Activated naive CD4-positive, alpha-beta T cell treated with anti-CD3 and anti-CD28 coated beads, Interleukin-2, amount 10 ng/mL, durations not matched to agents 7 days and 5 days (primary cell): ENCODE measurements around the gene TMEM114.
"Not testable (repeated sequence)": the region's sequence is repeated elsewhere in the genome, so short reads cannot be mapped to it uniquely, and the experiment has no call there.

Source experiments
- CTCF ChIA-PET: fragments of 350-600 bp; sonication (Branson Sonifier 250); formaldehyde crosslinking; loops from one replicate; lab custom pipeline; 2021; ENCODE audit warnings: antibody characterized with exemption; lab: Charles Lee
- DNase-seq: peaks from one replicate; pipeline ENCODE4 v3.0.0-alpha.2; 2020
- H3K27ac Mint-ChIP-seq: one replicate; pipeline ENCODE4 v1.8.0; 2021; ENCODE audit warnings: mild to moderate bottlenecking, moderate library complexity, mixed read lengths
- H3K27me3 Mint-ChIP-seq: one replicate; pipeline ENCODE4 v1.8.0; 2021; ENCODE audit warnings: mild to moderate bottlenecking, mixed read lengths
- H3K36me3 Mint-ChIP-seq: one replicate; pipeline ENCODE4 v1.8.0; 2021; ENCODE audit warnings: mixed read lengths
- H3K4me1 Mint-ChIP-seq: one replicate; pipeline ENCODE4 v1.8.0; 2021; ENCODE audit warnings: mixed read lengths
- H3K4me3 Mint-ChIP-seq: one replicate; pipeline ENCODE4 v1.8.0; 2021; ENCODE audit warnings: mild to moderate bottlenecking, moderate library complexity, mixed read lengths
- H3K9me3 Mint-ChIP-seq: one replicate; pipeline ENCODE4 v1.8.0; 2021; ENCODE audit warnings: mixed read lengths

The TMEM114 gene

DNA sequence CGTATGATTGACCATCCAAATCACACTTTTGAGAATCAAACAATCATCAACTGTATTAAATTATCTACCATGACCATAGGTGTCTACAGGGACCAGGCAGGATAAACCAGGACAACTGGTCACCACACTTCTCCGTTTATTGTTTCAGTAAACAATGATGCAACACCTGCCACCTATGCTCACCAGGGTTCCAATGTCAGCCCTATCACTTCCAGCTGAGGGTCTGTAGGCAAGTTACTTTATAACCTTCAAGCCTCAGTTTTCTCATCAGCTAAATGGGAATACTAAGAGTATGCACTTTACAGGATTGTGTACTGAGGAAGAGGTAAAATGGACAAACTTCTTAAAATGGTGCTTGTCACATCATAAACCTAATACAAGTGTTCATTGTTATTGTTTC lies 14.9 kb downstream of the TMEM114 start:
- CTCF ChIA-PET: interaction anchor here (5.4 kb wide), 1 partner anchor 70 kb away, joined by 21 read pairs; no protein-coding TSS in a partner anchor
- H3K27me3 Mint-ChIP-seq: peaks cover 37% of the 10 kb centered on the region
- no peak overlapping the region for H3K4me3 Mint-ChIP-seq
- no peaks in the 10 kb centered on the region for H3K9me3 Mint-ChIP-seq
- no peak for DNase-seq
- no peak overlapping the region for H3K27ac Mint-ChIP-seq
- no peaks in the 10 kb centered on the region for H3K36me3 Mint-ChIP-seq
- no peaks in the 10 kb centered on the region for H3K4me1 Mint-ChIP-seq

DNA sequence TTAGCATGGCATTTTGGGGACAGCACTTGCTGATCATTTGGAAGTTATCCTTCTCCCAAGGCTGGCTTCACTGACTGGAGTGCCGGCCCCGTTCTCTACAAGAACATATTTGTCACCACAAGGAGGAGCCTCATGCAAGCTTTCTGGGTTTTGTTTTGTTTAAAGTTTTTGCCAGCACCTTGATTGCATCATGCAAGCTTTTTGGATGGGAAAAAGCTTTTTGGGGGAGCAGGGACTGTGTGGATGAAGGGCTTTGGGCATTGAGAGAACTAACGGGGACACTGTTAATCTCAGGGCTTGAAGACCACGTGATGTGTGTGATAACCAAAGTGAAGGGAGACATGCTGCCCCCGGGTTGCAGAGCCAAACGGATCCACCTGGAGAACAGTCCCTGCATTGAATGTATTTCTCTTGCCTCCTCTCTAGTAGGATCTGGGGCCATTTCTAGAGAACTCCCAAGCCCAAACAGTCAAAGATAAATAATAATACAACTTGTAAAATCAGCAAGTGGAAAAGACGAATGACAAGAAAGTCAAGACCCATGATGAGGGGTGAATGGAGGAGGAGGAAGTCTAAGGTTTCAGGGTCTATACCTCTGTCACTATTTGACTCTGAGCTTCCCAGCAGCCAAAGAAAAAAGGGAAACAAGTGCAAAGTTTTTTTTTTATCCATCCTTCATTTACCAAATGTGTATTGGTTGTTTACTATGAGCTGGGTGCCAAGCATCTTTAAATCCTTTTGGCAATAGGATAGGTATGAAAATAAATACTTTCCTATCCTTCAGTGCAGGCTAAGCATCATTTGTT lies 17.2 kb downstream of the TMEM114 start:
- H3K4me1 Mint-ChIP-seq: peaks cover 2% of the 10 kb centered on the region
- no peak overlapping the region for H3K4me3 Mint-ChIP-seq
- DNase-seq: no peak
- CTCF ChIA-PET: interaction anchor here (0.8 to 5.4 kb wide), 10 partner anchors 10 to 307 kb away, joined by 3 to 21 read pairs (median 4); no protein-coding TSS in a partner anchor
- no peaks in the 10 kb centered on the region for H3K9me3 Mint-ChIP-seq
- no peaks in the 10 kb centered on the region for H3K36me3 Mint-ChIP-seq
- H3K27ac Mint-ChIP-seq: no peak overlapping the region
- H3K27me3 Mint-ChIP-seq: peaks cover 51% of the 10 kb centered on the region

DNA sequence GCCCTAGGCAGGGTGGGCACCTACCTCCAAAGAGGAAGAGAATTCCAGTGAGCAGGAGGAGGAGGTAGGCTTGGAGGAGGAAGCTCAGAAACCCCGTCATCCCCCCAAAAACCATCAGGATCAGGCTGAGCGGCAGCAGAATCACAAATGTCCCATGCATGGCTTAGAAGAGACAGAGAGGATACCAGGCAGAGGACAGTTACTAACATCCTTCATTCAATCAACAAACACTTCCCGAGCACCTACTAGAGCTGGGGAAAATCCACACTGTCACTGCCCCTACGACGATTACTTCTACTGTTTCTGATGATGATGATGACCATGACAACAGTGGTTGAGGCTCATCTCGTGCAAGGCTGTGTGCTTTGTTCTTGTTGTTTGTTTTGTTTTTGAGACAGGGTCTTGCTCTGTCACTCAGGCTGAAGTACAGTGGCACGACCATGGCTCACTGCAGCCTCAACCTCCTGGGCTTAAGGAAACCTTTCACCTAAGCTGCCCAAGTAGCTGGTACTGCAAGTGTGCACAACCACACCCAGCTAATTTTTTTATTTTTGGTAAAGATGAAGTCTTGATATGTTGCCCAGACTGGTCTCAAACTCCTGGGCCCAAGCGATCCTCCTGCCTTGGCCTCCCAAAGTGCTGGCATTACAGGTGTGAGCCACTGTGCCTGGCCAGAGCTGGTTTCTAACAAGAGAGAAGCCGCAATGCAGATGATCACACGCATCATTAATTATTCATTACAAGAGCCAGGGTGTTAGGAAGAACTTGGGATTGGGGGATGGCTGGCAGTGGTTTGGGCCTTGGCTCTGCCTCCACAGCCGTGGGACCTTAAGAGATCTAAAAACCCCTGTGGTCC lies 18.0 kb downstream of the TMEM114 start:
- Mint-ChIP-seq H3K36me3 (no peaks in the 10 kb centered on the region), H3K4me1 (peaks cover 7% of the 10 kb centered on the region), H3K27me3 (peaks cover 48% of the 10 kb centered on the region), H3K4me3 (no peak overlapping the region), H3K9me3 (no peaks in the 10 kb centered on the region), H3K27ac (no peak overlapping the region)
- CTCF ChIA-PET: interaction anchor here (0.9 to 5.4 kb wide), 10 partner anchors 11 to 308 kb away, joined by 3 to 21 read pairs (median 4); no protein-coding TSS in a partner anchor
- DNase-seq: no peak

DNA sequence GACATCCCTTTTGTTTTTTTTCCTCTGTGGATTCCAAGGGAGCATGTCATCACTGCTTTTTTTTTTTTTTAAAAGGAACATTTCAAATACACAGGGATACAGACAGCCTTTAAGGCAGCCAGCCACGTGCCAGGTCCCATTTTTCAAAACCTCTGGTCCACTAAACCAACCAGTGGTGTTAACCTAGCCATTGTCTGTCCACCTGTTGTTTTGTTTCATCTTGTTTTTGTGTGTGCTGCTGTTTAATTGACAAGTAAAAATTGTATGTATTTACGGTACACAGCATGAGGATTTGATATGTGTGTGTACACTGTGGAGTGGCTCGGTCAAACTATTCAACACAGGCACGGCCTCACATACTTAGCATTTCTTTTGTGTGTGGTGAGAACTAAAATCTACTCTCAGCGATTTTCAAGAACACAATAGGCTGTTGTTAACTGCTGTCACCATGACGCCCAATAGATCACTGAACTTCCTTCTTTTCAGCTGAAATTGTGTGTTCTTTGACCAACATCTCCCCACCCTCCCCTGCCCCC lies 19.2 kb downstream of the TMEM114 start:
- DNase-seq: no peak
- peaks cover 43% of the 10 kb centered on the region for H3K27me3 Mint-ChIP-seq
- CTCF ChIA-PET: interaction anchor here (1.0 to 5.4 kb wide), 6 partner anchors 12 to 307 kb away, joined by 3 to 21 read pairs (median 5); no protein-coding TSS in a partner anchor

DNA sequence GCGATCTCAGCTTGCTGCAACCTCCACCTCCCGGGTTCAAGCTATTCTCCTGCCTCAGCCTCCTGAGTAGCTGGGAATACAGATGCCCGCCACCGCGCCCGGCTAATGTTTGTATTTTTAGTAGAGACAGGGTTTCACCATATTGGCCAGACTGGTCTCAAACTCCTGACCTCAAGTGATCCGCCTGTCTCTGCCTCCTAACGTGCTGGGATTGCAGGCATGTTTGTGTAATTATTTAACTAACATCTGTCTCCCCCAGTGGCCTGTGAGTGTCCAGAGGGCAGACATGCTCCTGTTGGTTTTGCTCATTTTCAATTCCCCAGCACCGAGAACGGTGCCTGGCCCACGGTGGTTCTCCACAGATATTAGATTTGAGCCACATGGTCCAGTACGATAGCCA lies 19.9 kb downstream of the TMEM114 start:
- H3K27ac Mint-ChIP-seq, H3K9me3 Mint-ChIP-seq: not testable (repeated sequence)
- CTCF ChIA-PET: interaction anchor here (0.8 to 1.6 kb wide), 3 partner anchors 31 to 85 kb away, joined by 3 to 6 read pairs (median 4); no protein-coding TSS in a partner anchor

More for the DNA sequence above, 19.2 kb downstream of the TMEM114 start:
- H3K36me3 Mint-ChIP-seq: no peaks in the 10 kb centered on the region
- H3K9me3 Mint-ChIP-seq: no peaks in the 10 kb centered on the region
- no peak overlapping the region for H3K4me3 Mint-ChIP-seq
- peaks cover 7% of the 10 kb centered on the region for H3K4me1 Mint-ChIP-seq
- no peak overlapping the region for H3K27ac Mint-ChIP-seq

DNA sequence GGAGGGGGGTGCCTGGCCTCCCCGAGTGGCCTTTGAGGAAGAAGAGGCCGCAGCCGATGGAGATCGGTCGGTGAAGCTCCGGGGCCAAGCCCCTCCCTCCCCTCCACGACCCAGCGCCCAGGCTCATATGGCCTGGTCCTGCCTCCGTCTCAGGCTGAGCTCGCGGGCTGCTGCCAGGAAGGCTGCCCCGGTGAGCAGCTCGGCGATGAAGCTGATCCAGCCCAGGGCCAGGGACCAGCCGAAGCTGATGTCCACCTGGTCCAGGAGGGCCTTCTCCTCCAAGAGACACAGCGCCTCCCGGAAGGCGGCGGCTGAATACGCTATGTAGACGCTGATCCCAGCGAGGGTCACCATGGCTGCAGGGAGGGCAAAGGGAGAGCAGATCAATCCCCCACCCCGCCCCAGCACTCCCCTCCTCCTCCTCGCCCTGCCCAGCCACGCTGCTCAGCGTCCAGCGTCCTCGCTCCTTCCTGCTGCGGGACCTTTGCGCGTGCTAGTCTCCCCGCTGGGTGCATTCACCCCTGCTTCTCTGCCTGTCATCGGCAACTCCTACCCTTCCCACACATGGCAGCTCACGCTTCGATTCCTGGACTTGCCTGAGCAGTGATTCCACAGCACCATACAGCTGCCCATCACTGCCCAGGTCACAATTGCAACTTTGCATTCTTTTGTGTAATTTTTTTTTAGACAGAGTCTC lies 20.5 kb downstream of the TMEM114 start:
- Mint-ChIP-seq H3K4me3 (no peak overlapping the region), H3K27ac (no peak overlapping the region), H3K36me3 (no peaks in the 10 kb centered on the region), H3K27me3 (peaks cover 36% of the 10 kb centered on the region), H3K9me3 (no peaks in the 10 kb centered on the region), H3K4me1 (peaks cover 7% of the 10 kb centered on the region)
- CTCF ChIA-PET: interaction anchor here (0.8 to 1.6 kb wide), 6 partner anchors 32 to 311 kb away, joined by 3 to 7 read pairs (median 4); no protein-coding TSS in a partner anchor
- no peak for DNase-seq

More for the DNA sequence above, 19.9 kb downstream of the TMEM114 start:
- H3K27me3 Mint-ChIP-seq: peaks cover 38% of the 10 kb centered on the region
- not testable (repeated sequence) for H3K36me3 Mint-ChIP-seq, H3K4me1 Mint-ChIP-seq, DNase-seq, H3K4me3 Mint-ChIP-seq

DNA sequence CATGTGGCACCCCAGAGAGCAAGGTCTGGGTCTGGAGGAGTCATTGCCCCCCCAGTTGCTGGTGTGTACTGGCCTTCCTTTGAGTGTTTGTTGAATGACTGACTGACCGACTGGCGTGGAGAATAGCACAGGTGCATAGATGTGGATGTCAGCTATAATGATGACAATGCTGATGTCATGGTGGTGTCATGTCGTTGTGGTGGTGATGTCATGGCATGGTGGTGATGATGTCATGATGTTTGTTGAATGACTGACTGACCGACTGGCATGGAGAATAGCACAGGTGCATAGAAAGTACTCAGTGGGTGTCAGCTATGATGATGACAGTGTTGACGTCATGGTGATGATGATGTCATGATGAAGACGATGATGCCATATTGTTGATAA lies 22.1 kb downstream of the TMEM114 start:
- Mint-ChIP-seq H3K27ac (peak overlapping the region; percentile 66), H3K36me3 (no peaks in the 10 kb centered on the region), H3K9me3 (no peaks in the 10 kb centered on the region), H3K4me1 (peaks cover 7% of the 10 kb centered on the region), H3K27me3 (peaks cover 30% of the 10 kb centered on the region), H3K4me3 (no peak overlapping the region)
- CTCF ChIA-PET: interaction anchor here (1.0 to 1.4 kb wide), 3 partner anchors 77 to 566 kb away, joined by 3 to 7 read pairs (median 4); no protein-coding TSS in a partner anchor
- no peak for DNase-seq

DNA sequence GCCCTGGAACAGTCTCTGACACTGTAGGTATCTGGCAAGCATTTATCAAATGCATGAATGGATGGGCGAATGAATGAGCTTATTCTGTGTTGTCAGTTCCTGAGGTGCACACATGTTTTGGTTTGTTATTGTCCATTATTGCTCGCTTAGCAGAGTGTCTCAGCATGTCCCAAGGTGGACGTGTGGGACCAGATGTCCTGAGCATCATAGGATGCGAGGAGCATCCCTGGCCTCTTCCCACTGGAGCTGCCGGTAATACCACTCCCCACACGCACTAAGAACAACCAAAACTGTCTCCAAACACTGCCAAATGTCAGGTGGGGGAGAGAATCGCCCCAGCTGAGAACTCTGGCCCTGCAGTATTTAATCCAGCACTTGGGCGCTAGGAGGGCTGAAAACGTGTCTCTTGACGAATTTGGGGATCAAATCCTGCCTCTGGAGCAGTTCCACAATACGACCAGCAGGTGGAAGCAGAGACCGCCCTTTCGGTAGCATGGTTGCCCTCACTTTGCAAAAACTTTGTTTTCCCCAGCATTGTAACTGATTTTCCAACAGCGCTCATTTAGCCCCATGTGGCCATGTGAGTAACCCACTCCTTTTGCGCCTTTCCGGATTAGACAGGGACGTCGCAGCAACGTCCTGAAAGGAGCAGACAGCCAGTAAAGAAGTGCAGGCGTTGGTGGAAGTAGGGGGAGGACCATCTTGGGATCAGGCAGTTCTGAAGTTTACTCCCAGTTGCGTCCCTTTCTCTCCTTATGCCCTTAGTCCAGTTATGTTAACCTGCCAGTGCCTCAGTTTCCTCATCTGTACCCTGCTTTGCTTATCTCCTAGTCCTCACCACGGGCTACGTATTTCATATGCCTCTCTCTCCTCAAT lies 22.7 kb downstream of the TMEM114 start:
- Mint-ChIP-seq H3K9me3 (no peaks in the 10 kb centered on the region), H3K4me1 (peaks cover 7% of the 10 kb centered on the region), H3K27ac (peak overlapping the region; percentile 66), H3K36me3 (no peaks in the 10 kb centered on the region), H3K27me3 (peaks cover 24% of the 10 kb centered on the region), H3K4me3 (no peak overlapping the region)
- CTCF ChIA-PET: interaction anchor here (0.6 to 2.3 kb wide), 18 partner anchors 8 to 567 kb away, joined by 3 to 19 read pairs (median 4); no protein-coding TSS in a partner anchor
- DNase-seq: peak; percentile 82

DNA sequence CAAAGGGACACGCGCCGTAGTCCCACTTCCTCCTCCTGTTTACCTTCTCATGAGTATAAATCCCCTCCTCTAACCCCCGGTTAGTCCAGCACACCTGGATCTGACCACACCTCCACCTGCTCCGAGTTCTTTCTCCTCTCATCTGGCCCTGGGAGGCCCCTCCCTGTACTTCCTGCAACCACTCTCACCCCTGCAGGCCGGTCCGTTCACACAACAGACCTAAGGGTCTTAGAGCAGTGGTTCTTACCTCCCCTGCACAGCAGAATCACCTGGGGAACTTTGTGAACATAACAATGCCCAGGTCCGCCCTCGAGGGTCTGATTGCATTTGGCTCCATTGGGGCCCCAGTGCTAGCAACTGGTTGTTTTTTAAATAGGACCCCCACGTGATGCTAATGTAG lies 24.8 kb downstream of the TMEM114 start:
- no peak overlapping the region for H3K27ac Mint-ChIP-seq
- no peak overlapping the region for H3K4me3 Mint-ChIP-seq
- peaks cover 17% of the 10 kb centered on the region for H3K27me3 Mint-ChIP-seq
- peaks cover 7% of the 10 kb centered on the region for H3K4me1 Mint-ChIP-seq
- H3K9me3 Mint-ChIP-seq: no peaks in the 10 kb centered on the region
- CTCF ChIA-PET: interaction anchor here (2.3 kb wide), 1 partner anchor 315 kb away, joined by 19 read pairs; no protein-coding TSS in a partner anchor
- no peak for DNase-seq
- no peaks in the 10 kb centered on the region for H3K36me3 Mint-ChIP-seq

DNA sequence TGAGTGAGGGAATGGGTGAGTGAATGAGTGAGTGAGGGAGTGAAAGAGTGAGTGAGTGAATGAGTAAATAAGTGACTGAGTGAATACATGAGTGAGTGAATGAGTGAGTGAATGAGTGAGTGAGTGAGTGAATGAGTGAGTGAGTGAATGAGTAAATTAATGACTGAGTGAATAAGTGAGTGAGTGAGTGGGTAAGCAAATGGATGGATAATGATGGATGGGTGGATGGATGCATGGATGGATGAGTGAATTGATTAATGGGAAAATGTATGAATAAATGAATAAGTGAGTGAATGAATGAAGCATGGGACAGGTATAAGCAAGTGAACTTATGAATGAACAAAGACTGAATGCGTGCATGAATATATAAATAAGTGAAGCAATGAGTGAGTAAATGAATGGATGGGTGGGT lies 25.4 kb downstream of the TMEM114 start:
- Mint-ChIP-seq H3K4me1 (peaks cover 7% of the 10 kb centered on the region), H3K9me3 (no peaks in the 10 kb centered on the region), H3K4me3 (no peak overlapping the region), H3K27ac (no peak overlapping the region), H3K27me3 (peaks cover 14% of the 10 kb centered on the region), H3K36me3 (no peaks in the 10 kb centered on the region)
- DNase-seq: no peak
- CTCF ChIA-PET: no interaction called here

DNA sequence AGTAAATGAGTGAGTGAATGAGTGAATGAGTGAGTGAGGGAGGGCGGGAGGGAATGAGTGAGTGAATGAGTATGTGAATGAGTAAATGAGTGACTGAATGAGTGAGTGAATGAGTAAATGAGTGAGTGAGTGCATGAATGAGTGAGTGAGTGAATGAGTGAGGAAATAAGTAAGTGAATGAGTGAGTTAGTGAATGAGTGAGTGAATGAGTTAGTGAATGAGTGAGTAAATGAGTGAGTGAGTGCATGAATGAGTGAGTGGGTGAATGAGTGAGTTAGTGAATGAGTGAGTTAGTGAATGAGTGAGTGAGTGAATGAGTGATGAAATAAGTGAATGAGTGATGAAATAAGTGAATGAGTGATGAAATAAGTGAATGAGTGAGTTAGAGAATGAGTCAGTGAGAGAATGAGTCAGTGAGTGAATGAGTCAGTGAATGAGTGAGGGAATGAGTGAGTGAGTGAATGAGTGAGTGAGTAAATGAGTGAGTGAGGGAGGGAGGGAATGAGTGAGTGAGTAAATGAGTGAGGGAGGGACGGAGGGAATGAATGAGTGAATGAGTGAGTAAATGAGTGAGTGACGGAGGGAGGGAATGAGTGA lies 26.3 kb downstream of the TMEM114 start:
- H3K4me3 Mint-ChIP-seq, DNase-seq, CTCF ChIA-PET, H3K36me3 Mint-ChIP-seq, H3K27ac Mint-ChIP-seq, H3K4me1 Mint-ChIP-seq, H3K27me3 Mint-ChIP-seq, H3K9me3 Mint-ChIP-seq: not testable (repeated sequence)

DNA sequence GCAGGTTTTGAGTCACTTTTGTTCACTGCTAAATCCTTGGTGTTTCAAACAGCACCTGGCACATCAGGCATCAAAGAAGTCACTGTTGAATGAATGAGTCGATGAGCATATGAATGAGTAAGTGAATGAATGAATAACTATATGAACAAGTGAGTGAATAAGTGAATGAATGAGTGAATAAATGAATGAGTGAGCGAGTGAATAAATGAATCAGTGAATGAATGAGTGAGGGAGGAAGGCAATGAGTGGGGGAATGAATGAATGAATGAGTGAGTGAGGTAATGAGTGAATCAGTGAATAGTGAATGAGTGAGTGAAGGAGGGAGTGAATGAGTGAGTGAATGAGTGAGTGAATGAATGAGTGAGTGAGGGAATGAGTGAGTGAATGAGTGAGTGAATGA lies 28.8 kb downstream of the TMEM114 start:
- DNase-seq: no peak
- no peak overlapping the region for H3K4me3 Mint-ChIP-seq
- CTCF ChIA-PET: no interaction called here
- H3K9me3 Mint-ChIP-seq: no peaks in the 10 kb centered on the region
- no peaks in the 10 kb centered on the region for H3K36me3 Mint-ChIP-seq
- no peaks in the 10 kb centered on the region for H3K4me1 Mint-ChIP-seq
- no peak overlapping the region for H3K27ac Mint-ChIP-seq
- H3K27me3 Mint-ChIP-seq: no peaks in the 10 kb centered on the region
